Stimulated activated CD8-positive, alpha-beta memory T cell treated with anti-CD3 and anti-CD28 coated beads, Interleukin-15, amount 100 ng/mL, for 24 hours (primary cell): ENCODE results near the gene LALBA.
"Not testable (repeated sequence)": the region's sequence is repeated elsewhere in the genome, so short reads cannot be mapped to it uniquely, and the experiment has no call there.

Source experiments
- DNase-seq: peaks from one replicate; pipeline ENCODE4 v3.0.0-alpha.2; 2020; ENCODE audit warnings: low read depth

The LALBA gene

GRCh38 chr12:48569946-48570345 is at the start of gene LALBA:
TSS of gene LALBA (minus strand) at chr12:48570046. CDS start at chr12:48570020, 26 bp downstream.
- DNase-seq = no peak

- DNase-seq = peak; percentile 40
Measured at GRCh38 chr12:48618541-48618940, 48.7 kb upstream of the LALBA start.

- no peak for DNase-seq
Measured at GRCh38 chr12:48615681-48616080, 45.8 kb upstream of the LALBA start.

DNA sequence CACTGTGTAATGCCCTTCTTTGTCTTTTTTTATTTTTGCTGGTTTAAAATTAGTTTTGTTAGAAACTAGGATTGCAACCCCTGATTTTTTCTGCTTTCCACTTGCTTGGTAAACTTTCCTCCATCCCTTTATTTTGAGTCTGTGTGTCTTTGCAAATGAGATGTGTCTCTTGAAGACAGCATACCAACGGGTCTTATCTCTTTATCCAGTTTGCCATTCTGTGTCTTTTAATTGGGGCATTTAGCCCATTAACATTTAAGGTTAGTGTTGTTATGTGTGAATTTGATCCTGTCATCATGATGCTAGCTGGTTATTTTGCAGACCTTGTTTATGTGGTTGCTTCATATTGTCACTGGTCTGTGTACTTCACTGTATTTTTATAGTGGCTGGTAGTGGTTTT is 43.5 kb upstream of the LALBA start:
- DNase-seq = no peak

- no peak for DNase-seq
Measured at GRCh38 chr12:48602192-48602989, 32.5 kb upstream of the LALBA start.

DNA sequence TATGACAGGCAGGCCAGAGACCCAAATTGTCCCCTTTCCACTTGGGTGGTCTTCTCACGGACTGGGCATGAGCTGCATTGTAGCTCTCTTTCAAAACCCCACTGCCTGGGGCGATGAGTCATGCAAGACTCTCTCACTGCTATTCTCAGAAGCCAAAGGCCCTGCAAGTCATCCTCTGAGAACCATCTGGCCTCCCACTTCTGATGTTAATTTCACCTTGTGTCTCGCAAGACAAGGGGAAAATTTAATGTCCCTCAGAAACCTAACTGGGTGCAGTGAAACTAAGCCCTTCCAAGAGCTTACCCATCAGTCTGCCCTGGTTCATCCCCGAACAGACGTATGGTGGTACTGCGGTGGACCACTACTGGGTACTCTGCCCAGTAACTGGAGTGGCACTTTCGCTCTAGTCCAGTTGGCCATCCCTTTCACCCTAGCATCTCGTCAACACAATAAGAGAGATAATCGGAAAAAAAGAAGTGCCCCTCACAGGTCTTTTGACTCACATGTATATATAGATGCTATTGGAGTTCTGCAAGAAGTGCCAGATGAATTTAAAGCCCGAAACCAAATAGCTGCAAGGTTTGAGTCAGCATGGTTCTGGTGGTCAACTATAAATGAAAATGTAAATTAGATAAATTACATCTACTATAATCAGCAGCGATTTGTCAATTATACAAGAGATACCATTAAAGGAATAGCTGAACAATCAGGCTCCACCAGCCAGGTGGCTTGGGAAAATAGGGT is 31.3 kb upstream of the LALBA start:
- DNase-seq = no peak

DNA sequence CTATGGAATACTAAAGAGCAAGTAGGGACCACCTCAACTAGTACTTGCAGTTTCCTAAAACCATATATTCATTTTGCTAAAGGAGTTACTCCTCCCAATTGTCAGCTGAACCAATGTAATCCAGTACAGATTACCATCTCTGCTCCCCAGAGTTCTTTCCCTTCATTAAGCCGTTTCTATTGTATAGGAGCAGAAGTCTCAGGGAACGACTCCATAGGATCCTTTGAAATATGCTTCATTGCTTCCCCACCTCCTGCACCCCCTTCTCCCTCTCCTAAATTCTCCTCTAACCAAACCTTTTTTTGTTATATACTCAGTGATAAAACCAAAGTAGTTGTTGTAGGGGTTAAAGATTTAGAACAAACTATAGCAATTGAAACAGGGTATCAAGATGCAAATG is 30.7 kb upstream of the LALBA start:
- DNase-seq = no peak

GRCh38 chr12:48592591-48593086 is 22.8 kb upstream of the LALBA start:
- DNase-seq = no peak

GRCh38 chr12:48586361-48586760 is 16.5 kb upstream of the LALBA start:
- DNase-seq = no peak

- no peak for DNase-seq
Measured at GRCh38 chr12:48583728-48584127, 13.9 kb upstream of the LALBA start.

GRCh38 chr12:48580831-48581230 is 11.0 kb upstream of the LALBA start:
- DNase-seq = no peak

DNA sequence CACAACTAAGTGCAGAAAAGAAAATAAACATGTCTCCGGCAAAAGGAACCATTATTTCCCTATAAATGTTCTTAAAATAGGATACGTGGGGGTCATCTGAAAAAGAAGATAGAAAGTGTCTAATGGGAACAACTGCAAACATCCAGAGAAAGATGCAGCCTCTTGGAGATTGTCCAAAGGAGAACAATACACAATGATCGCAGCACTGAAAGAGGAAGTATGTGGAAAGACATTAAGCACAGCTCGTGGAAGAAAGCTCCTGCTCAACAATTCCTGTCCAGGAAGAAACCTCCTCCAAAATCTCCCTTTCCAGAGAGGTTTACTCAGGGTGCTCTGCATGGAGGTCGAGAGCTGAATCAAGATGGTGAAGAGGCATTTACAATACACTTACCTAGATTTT is 2.5 kb upstream of the LALBA start:
- DNase-seq = no peak

- DNase-seq = no peak
Measured at GRCh38 chr12:48567731-48568130, 2.1 kb downstream of the LALBA start.

- DNase-seq = no peak
Measured at GRCh38 chr12:48557919-48558318, 11.9 kb downstream of the LALBA start.

DNA sequence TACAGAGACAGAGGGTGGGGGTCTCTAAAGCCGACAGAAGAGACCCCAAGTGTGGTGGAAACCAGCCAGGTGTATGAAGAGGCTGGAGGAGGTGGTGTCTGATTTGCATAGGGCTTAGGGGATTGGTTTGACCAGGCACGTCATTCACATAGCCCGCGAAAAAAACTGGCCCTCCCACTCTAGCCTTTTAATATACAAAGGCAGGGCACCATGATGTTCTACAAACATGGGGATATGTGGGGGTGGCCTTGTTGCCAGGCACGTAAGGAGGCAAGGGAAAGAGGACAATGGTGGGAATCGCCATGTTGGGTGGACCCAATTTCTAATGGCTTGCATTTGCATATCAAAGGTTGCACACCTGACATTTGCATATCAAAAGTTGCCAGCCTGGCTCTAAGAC is 13.2 kb downstream of the LALBA start:
- DNase-seq = no peak

GRCh38 chr12:48553666-48554343 is 16.0 kb downstream of the LALBA start:
- not testable (repeated sequence) for DNase-seq

DNA sequence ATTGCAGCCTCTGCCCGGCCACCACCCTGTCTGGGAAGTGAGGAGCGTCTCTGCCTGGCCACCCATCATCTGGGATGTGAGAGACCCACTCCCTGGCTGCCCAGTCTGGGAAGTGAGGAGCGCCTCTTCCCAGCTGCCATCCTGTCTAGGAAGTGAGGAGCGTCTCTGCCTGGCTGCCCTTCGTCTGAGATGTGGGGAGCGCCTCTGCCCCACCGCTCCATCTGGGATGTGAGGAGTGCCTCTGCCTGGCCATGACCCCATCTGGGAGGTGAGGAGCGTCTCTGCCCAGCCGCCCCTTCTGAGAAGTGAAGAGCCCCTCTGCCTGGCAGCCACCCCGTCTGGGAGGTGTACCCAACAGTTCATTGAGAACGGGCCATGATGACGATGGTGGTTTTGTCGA is 18.2 kb downstream of the LALBA start:
- DNase-seq = not testable (repeated sequence)

- DNase-seq = not testable (repeated sequence)
Measured at GRCh38 chr12:48547012-48547411, 22.8 kb downstream of the LALBA start.

- DNase-seq = no peak
Measured at GRCh38 chr12:48545833-48546469, 23.9 kb downstream of the LALBA start.

GRCh38 chr12:48542300-48542928 is 27.4 kb downstream of the LALBA start:
- no peak for DNase-seq

DNA sequence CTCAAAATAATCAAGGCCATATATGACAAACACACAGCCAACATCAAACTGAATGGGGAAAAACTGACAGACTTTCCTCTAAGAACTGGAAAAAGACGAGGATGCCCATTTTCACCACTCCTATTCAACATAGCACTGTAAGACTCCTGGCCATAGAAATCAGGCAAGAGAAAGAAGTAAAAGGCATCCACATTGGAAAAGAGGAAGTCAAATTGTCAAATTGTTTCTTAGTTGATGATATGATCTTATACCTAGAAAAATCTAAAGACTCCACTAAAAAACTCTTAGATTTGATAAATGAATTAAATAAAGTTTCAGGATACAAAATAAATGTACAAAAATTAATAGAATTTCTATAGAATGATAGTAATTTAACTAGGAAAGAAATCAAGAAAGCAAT is 33.2 kb downstream of the LALBA start:
- no peak for DNase-seq

DNA sequence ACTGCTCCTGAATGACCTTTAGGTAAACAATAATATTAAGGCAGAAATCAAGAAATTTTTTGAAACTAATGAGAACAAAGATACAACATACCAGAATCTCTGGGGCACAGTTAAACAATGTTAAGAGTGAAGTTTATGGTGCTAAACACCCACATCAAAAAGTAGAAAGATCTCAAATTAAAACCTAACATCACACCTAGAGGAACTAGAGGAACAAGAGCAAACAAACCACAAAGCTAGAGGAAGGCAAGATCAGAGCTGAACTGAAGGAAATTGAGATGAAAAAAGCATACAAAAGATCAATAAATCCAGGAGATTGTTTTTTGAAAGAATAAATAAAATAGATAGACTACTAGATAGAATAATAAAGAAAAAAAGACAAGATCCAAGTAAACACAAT is 37.2 kb downstream of the LALBA start:
- no peak for DNase-seq
